Left ventricle myocardium inferior (tissue), 1 donor: ENCODE measurements around the gene LRRFIP1. TPM values are rescaled to one million over a fixed set of nuclear protein-coding genes. Genes with fewer than 3 reads are reported as not detected.

Experiments used
- DNase-seq: peaks from one replicate; pipeline ENCODE4 v3.0.0-alpha.2; 2020
- H3K27ac ChIP-seq: fragments of 200-600 bp; replicated peaks from 2 replicates; pipeline ENCODE4 v1.8.0; 2021
- H3K27me3 ChIP-seq: fragments of 200-600 bp; 2 replicates; pipeline ENCODE4 v1.8.0; 2021; ENCODE audit warnings: low read depth
- H3K36me3 ChIP-seq: fragments of 200-600 bp; 2 replicates; pipeline ENCODE4 v1.8.0; 2021
- H3K4me1 ChIP-seq: fragments of 200-600 bp; 2 replicates; pipeline ENCODE4 v1.8.0; 2021
- H3K4me3 ChIP-seq: fragments of 200-600 bp; 2 replicates; pipeline ENCODE4 v1.8.0; 2021; ENCODE audit warnings: mild to moderate bottlenecking, moderate library complexity
- H3K9me3 ChIP-seq: fragments of 200-600 bp; replicated peaks from 2 replicates; pipeline ENCODE4 v1.8.0; 2021
- CTCF ChIP-seq: fragments of 200-600 bp; IDR thresholded peaks from 2 replicates; pipeline ENCODE4 v1.8.0; 2021; ENCODE audit warnings: antibody characterized with exemption, mild to moderate bottlenecking, borderline replicate concordance
- intact Hi-C: fragments of 100-400 bp; cut with micrococcal nuclease; formaldehyde crosslinking; loops from one replicate; pipeline ENCODE4 v1.11.0; 2022
- long read RNA-seq: library from polyadenylated mRNA; unstranded; transcript quantifications from one replicate; pipeline ENCODE4 v2.0.0, GENCODE V29; 2021
- total RNA-seq: library from RNA; stranded (reverse); fragmentation: NEBNext Ultra II Directional; extraction: Animal tissue kit (Norgen Biotek cat#: 25700); gene quantifications from one replicate; pipeline ENCODE4 v1.2.1, GENCODE V29; 2021
- donor health status: DM: no; HTN: yes; CAD: no; lungs with severe emphysema.

The LRRFIP1 gene
- total RNA-seq = 97.1 TPM
- long read RNA-seq, full-length matches to known transcripts = 64 of 138 reads
- long read RNA-seq, partial matches to known transcripts = 14 of 138 reads
- long read RNA-seq, other reads (novel, unspliced or antisense) = 60 of 138 reads

- Histone ChIP-seq H3K27ac (peak within 1 kb of the TSS; percentile 92), H3K4me3 (peak within 1 kb of the TSS; percentile 80), H3K27me3 (no peaks in the 10 kb centered on the region), H3K4me1 (peaks cover 75% of the 10 kb centered on the region), H3K9me3 (no peaks in the 10 kb centered on the region), H3K36me3 (no peaks in the 10 kb centered on the region)
- peak; percentile 17 for TF ChIP-seq CTCF
- peak; percentile 57 for DNase-seq
- intact Hi-C loops = no loop called here
Observed at GRCh38 chr2:237627441-237628246, at the start of gene LRRFIP1. TSS of gene LRRFIP1 (plus strand) at chr2:237627587. CDS start at chr2:237627645, 58 bp downstream.

GRCh38 chr2:237577956-237578870 lies 49.2 kb upstream of the LRRFIP1 start:
- Histone ChIP-seq H3K4me3 (no peak overlapping the region), H3K4me1 (peaks cover 42% of the 10 kb centered on the region), H3K27ac (no peak overlapping the region), H3K36me3 (no peaks in the 10 kb centered on the region), H3K9me3 (no peaks in the 10 kb centered on the region), H3K27me3 (no peaks in the 10 kb centered on the region)
- DNase-seq = no peak
- intact Hi-C loops = no loop called here
- TF ChIP-seq CTCF = no peak

GRCh38 chr2:237581326-237581725 lies 46.1 kb upstream of the LRRFIP1 start:
- no peak overlapping the region for H3K4me3 ChIP-seq

GRCh38 chr2:237581751-237582746 lies 45.3 kb upstream of the LRRFIP1 start:
- peak overlapping the region; percentile 88 for H3K27ac ChIP-seq
- no peaks in the 10 kb centered on the region for H3K9me3 ChIP-seq
- no peaks in the 10 kb centered on the region for H3K36me3 ChIP-seq
- peak; percentile 81 for DNase-seq
- H3K4me1 ChIP-seq = peaks cover 34% of the 10 kb centered on the region
- peak overlapping the region; percentile 46 for H3K4me3 ChIP-seq
- intact Hi-C loops = loop anchor here (5.0 kb wide), 1 partner anchor 165 kb away; no protein-coding TSS in a partner anchor
- TF ChIP-seq CTCF = peak; percentile 68
- H3K27me3 ChIP-seq = no peaks in the 10 kb centered on the region

More at GRCh38 chr2:237581326-237581725, 46.1 kb upstream of the LRRFIP1 start:
- Histone ChIP-seq H3K27ac (peak overlapping the region; percentile 88), H3K4me1 (peaks cover 32% of the 10 kb centered on the region), H3K36me3 (no peaks in the 10 kb centered on the region), H3K9me3 (no peaks in the 10 kb centered on the region), H3K27me3 (no peaks in the 10 kb centered on the region)
- TF ChIP-seq CTCF = no peak
- DNase-seq = no peak
- intact Hi-C loops = loop anchor here (5.0 kb wide), 1 partner anchor 166 kb away; no protein-coding TSS in a partner anchor
